ENCODE measurements around the gene PLXND1.

The PLXND1 gene

GRCh38 chr3:129585949-129586657 is 20.4 kb downstream of the PLXND1 start:
- DNase-seq (ENCODE audit: low spot score): no peak

GRCh38 chr3:129584631-129585030 is 21.8 kb downstream of the PLXND1 start:
- no peak for DNase-seq (ENCODE audit: low spot score)

DNA sequence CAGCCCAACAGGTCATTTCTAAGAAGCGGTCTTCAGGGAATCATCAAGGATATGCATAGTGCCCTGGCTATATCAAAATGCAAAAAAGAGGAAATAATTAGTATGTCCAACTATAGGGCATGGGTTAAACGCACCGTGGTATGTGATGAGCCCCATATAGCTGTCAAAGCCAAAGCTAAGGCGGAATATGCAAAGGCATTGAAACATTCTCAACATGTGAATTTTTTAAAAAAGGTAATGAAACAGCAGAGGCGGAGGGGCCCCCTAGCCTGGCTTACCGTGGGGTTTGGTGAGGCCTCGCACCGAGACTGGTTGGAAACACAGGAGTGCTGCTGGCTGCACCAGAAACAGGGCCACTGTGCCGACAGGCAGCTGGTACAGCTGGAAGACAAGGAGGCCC is 23.2 kb downstream of the PLXND1 start:
- DNase-seq (ENCODE audit: low spot score): no peak

GRCh38 chr3:129582799-129583198 is 23.7 kb downstream of the PLXND1 start:
- DNase-seq (ENCODE audit: low spot score): no peak

- DNase-seq (ENCODE audit: low spot score): no peak
Observed at GRCh38 chr3:129581623-129582022, 24.9 kb downstream of the PLXND1 start.

- DNase-seq (ENCODE audit: low spot score): no peak
Observed at GRCh38 chr3:129579991-129580390, 26.5 kb downstream of the PLXND1 start.

DNA sequence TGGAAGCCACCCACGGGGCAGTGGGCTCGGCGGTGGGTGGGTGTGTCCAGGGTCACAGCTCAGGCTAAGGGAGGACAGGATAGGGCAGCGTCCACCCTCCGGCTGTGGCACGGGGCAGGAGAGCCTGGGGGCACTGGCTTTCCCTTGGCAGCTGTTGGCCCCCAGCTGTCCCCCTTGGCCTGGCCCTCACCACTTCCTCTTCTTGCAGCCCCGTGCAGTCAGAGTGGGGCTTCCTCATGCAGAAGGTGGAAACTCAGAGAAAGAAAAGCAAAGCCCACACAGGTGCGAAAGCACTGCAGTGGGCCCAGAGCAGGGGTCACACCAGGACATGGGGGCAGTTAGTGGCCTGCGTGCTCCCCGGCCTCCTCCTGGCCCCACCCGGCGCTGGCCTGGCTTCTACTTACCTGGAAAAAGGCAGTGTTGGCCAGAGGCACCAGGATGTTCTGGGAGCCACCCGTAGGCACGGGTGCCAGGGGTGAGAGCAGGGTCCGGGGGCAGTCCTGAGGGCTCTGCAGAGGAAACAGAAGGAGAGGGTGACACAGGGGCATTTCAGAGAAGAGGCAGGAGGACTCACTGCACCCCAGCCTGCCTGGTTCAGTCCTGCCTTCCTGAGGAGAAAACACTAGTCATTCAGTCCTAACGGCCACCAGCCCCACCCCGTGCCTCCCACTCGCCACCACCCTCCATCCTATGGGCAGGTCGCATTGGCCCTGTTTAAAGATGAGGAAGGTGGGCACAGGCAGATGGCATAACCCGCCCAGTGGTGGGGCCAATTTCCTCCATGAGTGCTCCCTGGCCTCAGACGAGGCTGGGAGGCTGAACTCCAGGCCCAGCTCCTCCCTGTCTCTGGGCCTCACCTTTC is 28.3 kb downstream of the PLXND1 start:
- no peak for DNase-seq (ENCODE audit: low spot score)

GRCh38 chr3:129577366-129577765 is 29.1 kb downstream of the PLXND1 start:
- DNase-seq (ENCODE audit: low spot score): no peak

- DNase-seq (ENCODE audit: low spot score): peak; percentile 85
Observed at GRCh38 chr3:129576514-129577352, 29.7 kb downstream of the PLXND1 start.

GRCh38 chr3:129575997-129576384 is 30.5 kb downstream of the PLXND1 start:
- no peak for DNase-seq (ENCODE audit: low spot score)

- DNase-seq (ENCODE audit: low spot score): no peak
Observed at GRCh38 chr3:129575233-129575996, 31.1 kb downstream of the PLXND1 start.

- no peak for DNase-seq (ENCODE audit: low spot score)
Observed at GRCh38 chr3:129574206-129574605, 32.3 kb downstream of the PLXND1 start.

DNA sequence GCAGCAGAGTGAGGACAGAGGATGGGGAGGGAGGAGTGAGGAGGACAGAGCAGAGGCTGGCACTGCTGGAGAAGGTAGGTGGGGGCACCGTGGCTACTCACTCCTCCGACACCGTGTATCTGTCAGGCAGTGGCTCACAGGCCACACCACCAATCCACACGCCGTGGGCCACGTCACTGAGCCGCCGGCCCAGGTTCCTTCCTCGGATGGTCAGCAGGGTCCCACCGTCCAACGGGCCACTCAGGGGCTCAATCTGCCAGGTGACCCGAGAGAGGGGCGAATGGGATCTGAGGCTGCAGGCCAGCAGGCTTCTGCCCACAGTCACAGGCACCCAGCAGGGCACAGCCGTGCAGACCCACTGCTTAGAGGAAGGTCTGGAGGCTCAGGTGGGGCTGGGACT is 33.0 kb downstream of the PLXND1 start:
- no peak for DNase-seq (ENCODE audit: low spot score)

DNA sequence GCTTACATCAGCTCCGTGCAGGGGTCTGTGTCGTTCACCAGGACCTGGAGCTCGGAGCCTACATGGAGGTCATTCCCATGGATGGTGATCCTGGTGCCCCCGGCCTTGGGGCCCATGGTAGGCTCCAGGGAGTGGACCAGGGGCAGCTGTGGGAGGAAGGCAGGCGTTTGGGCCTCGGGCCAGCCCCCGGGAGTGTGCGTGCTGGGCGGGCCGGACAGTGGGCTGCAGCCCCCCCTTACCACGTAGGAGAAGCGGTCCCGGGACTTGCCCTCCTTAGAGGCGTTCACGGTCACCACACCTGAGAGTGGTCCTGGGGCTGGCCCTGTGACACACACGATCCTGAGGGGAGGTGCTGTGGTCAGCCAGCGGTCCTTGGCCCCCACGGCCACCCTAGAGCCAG is 33.9 kb downstream of the PLXND1 start:
- no peak for DNase-seq (ENCODE audit: low spot score)

- DNase-seq (ENCODE audit: low spot score): no peak
Observed at GRCh38 chr3:129571605-129572547, 34.6 kb downstream of the PLXND1 start.

DNA sequence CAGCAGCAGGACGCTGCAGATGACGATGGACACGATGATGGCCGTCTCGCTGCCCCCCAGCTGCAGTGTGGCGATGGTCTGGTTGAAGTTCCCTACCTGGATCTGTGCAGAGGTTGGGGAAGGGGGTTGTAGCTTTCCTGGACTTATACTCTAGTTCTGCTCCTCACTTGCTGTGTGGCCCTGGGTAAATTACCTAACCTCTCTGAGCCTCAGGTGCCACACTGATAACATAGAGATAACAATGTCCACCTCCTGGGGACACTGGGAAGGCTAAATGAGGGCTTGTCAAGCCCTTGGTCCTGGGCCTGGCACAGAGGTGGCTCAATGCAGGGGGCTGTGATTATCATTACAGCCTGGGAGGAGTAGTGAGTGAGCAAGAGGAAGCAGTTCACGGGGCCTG is 36.6 kb downstream of the PLXND1 start:
- no peak for DNase-seq (ENCODE audit: low spot score)

GRCh38 chr3:129567939-129568338 is 38.5 kb downstream of the PLXND1 start:
- DNase-seq (ENCODE audit: low spot score): no peak

GRCh38 chr3:129567176-129567705 is 39.2 kb downstream of the PLXND1 start:
- no peak for DNase-seq (ENCODE audit: low spot score)

GRCh38 chr3:129565902-129566301 is 40.6 kb downstream of the PLXND1 start:
- no peak for DNase-seq (ENCODE audit: low spot score)

GRCh38 chr3:129564981-129565644 is 41.4 kb downstream of the PLXND1 start:
- DNase-seq (ENCODE audit: low spot score): no peak

All from HuH-7.5 (cell line).